Neural cell (in vitro differentiated cells): ENCODE results near the gene LTBP4. TPM values are rescaled to one million over a fixed set of nuclear protein-coding genes. Genes with fewer than 3 reads are reported as not detected.

ENCODE experiments used
- H2AFZ ChIP-seq: fragments of 200-600, 300-800 bp; sonication (generic), shearing (Covaris generic); 2 replicates; pipeline ENCODE4 v1.6.0; 2014; ENCODE audit warnings: low read depth, mild to moderate bottlenecking, antibody characterized with exemption, low read length, moderate library complexity
- H3F3A ChIP-seq: fragments of 200-600 bp; shearing (Covaris generic); 2 replicates; pipeline ENCODE4 v1.6.1; 2016; ENCODE audit warnings: mild to moderate bottlenecking, moderate library complexity, mixed read lengths, antibody characterized with exemption, low read length; ENCODE audit not compliant: insufficient read depth, poor library complexity, severe bottlenecking
- H3K27ac ChIP-seq: fragments of 200-600, 300-800 bp; sonication (generic), shearing (Covaris generic); 2 replicates; pipeline ENCODE4 v1.5.1; 2014; ENCODE audit warnings: mild to moderate bottlenecking, low read length, moderate library complexity
- H3K27me3 ChIP-seq: fragments of 300-800, 200-600 bp; sonication (generic), shearing (Covaris generic); 2 replicates; pipeline ENCODE4 v1.6.0; 2014; ENCODE audit warnings: mild to moderate bottlenecking, low read depth, low read length, moderate library complexity; ENCODE audit not compliant: insufficient read depth
- H3K36me3 ChIP-seq: fragments of 300-800, 200-600 bp; sonication (generic), shearing (Covaris generic); 2 replicates; pipeline ENCODE4 v1.5.1; 2014; ENCODE audit warnings: mild to moderate bottlenecking, antibody characterized with exemption, low read length, moderate library complexity; ENCODE audit not compliant: insufficient read depth
- H3K4me2 ChIP-seq: fragments of 300-800, 200-600 bp; sonication (generic), shearing (Covaris generic); 2 replicates; pipeline ENCODE4 v1.6.0; 2014; ENCODE audit warnings: mild to moderate bottlenecking, low read length
- H3K4me3 ChIP-seq: fragments of 300-800, 200-600 bp; sonication (generic), shearing (Covaris generic); 2 replicates; pipeline ENCODE4 v1.5.1; 2014; ENCODE audit warnings: mild to moderate bottlenecking, low read length, moderate library complexity
- H3K79me2 ChIP-seq: fragments of 200-600 bp; shearing (Covaris generic); replicated peaks from 2 replicates; pipeline ENCODE4 v1.6.0; 2014; ENCODE audit warnings: mild to moderate bottlenecking, low read length, moderate library complexity; ENCODE audit not compliant: insufficient read depth
- H3K9ac ChIP-seq: fragments of 300-800, 200-600 bp; sonication (generic), shearing (Covaris generic); 2 replicates; pipeline ENCODE4 v1.6.1; 2016; ENCODE audit warnings: mild to moderate bottlenecking, low read length, mixed read lengths
- H3K9me2 ChIP-seq: fragments of 200-600 bp; shearing (Covaris generic); 2 replicates; pipeline ENCODE4 v1.6.1; 2016; ENCODE audit warnings: mild to moderate bottlenecking, low read length, mixed read lengths; ENCODE audit not compliant: insufficient read depth
- H3K9me3 ChIP-seq: fragments of 200-600, 300-800 bp; sonication (generic), shearing (Covaris generic); 2 replicates; pipeline ENCODE4 v1.6.1; 2016; ENCODE audit warnings: mild to moderate bottlenecking, mixed run types, low read length, moderate library complexity, mixed read lengths
- H4K20me1 ChIP-seq: fragments of 200-600 bp; shearing (Covaris generic); 2 replicates; pipeline ENCODE4 v1.6.1; 2016; ENCODE audit warnings: mild to moderate bottlenecking, mixed run types; ENCODE audit not compliant: insufficient read depth
- CTCF ChIP-seq: fragments of 450-650 bp; IDR thresholded peaks from 2 replicates; pipeline ENCODE4 v1.5.1; 2014; ENCODE audit warnings: antibody characterized with exemption, mild to moderate bottlenecking, moderate library complexity; ENCODE audit not compliant: poor library complexity, severe bottlenecking
- EP300 ChIP-seq: fragments of 450-650 bp; conservative IDR thresholded peaks from 2 replicates; pipeline ENCODE4 v1.6.1; 2014; ENCODE audit warnings: antibody characterized with exemption, mild to moderate bottlenecking, moderate library complexity; ENCODE audit not compliant: poor library complexity, severe bottlenecking
- EZH2 ChIP-seq: fragments of 200-600, 300-800 bp; shearing (Covaris generic), sonication (generic); IDR thresholded peaks from 2 replicates; pipeline ENCODE4 v1.6.1; 2014; ENCODE audit warnings: antibody characterized with exemption, low read length, borderline replicate concordance, mild to moderate bottlenecking; ENCODE audit not compliant: insufficient read depth, poor library complexity, severe bottlenecking
- MXI1 ChIP-seq: fragments of 450-650 bp; conservative IDR thresholded peaks from 2 replicates; pipeline ENCODE4 v1.6.1; 2014; ENCODE audit warnings: antibody characterized with exemption, mild to moderate bottlenecking; ENCODE audit not compliant: poor library complexity, severe bottlenecking
- POLR2AphosphoS5 ChIP-seq: IDR thresholded peaks from 2 replicates; pipeline ENCODE4 v1.6.1; 2012
- RAD21 ChIP-seq: fragments of 450-650 bp; conservative IDR thresholded peaks from 2 replicates; pipeline ENCODE4 v1.6.1; 2014; ENCODE audit warnings: antibody characterized with exemption, mild to moderate bottlenecking, moderate library complexity
- SMC3 ChIP-seq: fragments of 450-650 bp; conservative IDR thresholded peaks from 2 replicates; pipeline ENCODE4 v1.6.1; 2014; ENCODE audit warnings: antibody characterized with exemption, mild to moderate bottlenecking, moderate library complexity; ENCODE audit not compliant: poor library complexity
- TAF1 ChIP-seq: IDR thresholded peaks from 2 replicates; pipeline ENCODE4 v1.6.1; 2012; ENCODE audit warnings: low read depth
- polyA plus RNA-seq: library from polyadenylated mRNA; depleted of rRNA; stranded (reverse); fragments of >200 nt; gene quantifications from 2 replicates; pipeline ENCODE4 v1.2.3, GENCODE V29; 2014
- TF ChIP-seq, protein P1 (sequence below): IDR thresholded peaks from 2 replicates; pipeline ENCODE4 v1.6.1; 2012; ENCODE audit warnings: borderline replicate concordance

LTBP4 gene
- polyA plus RNA-seq, 1 donor from 2014 or later, result 55.6 TPM

DNA sequence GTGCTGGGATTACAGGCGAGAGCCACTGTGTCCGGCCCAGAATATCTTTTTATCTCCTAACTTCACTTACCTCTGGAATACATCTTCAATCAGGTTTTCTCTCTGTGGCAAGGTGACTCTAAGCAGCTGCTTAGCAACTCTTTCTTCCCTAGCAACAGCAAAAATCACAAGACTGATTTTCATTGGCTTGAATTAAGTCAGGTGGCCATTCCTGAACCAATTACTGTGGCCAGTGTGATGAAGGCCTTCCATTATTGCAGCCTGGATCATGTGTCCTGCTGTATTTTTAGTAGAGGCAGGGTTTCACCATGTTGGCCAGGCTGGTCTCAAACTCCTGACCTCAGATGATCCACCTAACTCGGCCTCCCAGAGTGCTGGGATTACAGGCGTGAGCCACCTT, 9.0 kb upstream of the LTBP4 start:
- H3K36me3 ChIP-seq, result no peaks in the 10 kb centered on the region
- peak overlapping the region; percentile 85 for H3K27ac ChIP-seq
- peak overlapping the region; percentile 68 for H3K4me3 ChIP-seq
- H3K9ac ChIP-seq, result peak overlapping the region; percentile 43
- peaks cover 4% of the 10 kb centered on the region for H3K27me3 ChIP-seq
- peak overlapping the region; percentile 51 for H2AFZ ChIP-seq
- H3K79me2 ChIP-seq, result no peaks in the 10 kb centered on the region
- no peak overlapping the region for H3K4me2 ChIP-seq
- H4K20me1 ChIP-seq, result no peaks in the 10 kb centered on the region
- TF ChIP-seq RAD21, result no peak
- TF ChIP-seq EP300, result peak; percentile 22
- TF ChIP-seq TAF1, result no peak
- TF ChIP-seq POLR2AphosphoS5, result peak; percentile 36
- TF ChIP-seq MXI1, result peak; percentile 17
- TF ChIP-seq SMC3, result no peak
- no peaks in the 10 kb centered on the region for H3F3A ChIP-seq
- H3K9me3 ChIP-seq, result no peaks in the 10 kb centered on the region
- H3K9me2 ChIP-seq, result no peaks in the 10 kb centered on the region

- no peaks in the 10 kb centered on the region for H3K9me2 ChIP-seq
- H4K20me1 ChIP-seq, result no peaks in the 10 kb centered on the region
- H3K36me3 ChIP-seq, result no peaks in the 10 kb centered on the region
- peak overlapping the region; percentile 58 for H3K27ac ChIP-seq
- H2AFZ ChIP-seq, result no peak overlapping the region
- TF ChIP-seq RAD21, result no peak
- TF ChIP-seq MXI1, result no peak
- no peak for TF ChIP-seq SMC3
- peak; percentile 36 for TF ChIP-seq EP300
- TF ChIP-seq TAF1, result no peak
- no peak for TF ChIP-seq POLR2AphosphoS5
- peak; percentile 15 for TF ChIP-seq CTCF
- TF ChIP-seq EZH2, result no peak
- TF ChIP-seq, protein P1, sequence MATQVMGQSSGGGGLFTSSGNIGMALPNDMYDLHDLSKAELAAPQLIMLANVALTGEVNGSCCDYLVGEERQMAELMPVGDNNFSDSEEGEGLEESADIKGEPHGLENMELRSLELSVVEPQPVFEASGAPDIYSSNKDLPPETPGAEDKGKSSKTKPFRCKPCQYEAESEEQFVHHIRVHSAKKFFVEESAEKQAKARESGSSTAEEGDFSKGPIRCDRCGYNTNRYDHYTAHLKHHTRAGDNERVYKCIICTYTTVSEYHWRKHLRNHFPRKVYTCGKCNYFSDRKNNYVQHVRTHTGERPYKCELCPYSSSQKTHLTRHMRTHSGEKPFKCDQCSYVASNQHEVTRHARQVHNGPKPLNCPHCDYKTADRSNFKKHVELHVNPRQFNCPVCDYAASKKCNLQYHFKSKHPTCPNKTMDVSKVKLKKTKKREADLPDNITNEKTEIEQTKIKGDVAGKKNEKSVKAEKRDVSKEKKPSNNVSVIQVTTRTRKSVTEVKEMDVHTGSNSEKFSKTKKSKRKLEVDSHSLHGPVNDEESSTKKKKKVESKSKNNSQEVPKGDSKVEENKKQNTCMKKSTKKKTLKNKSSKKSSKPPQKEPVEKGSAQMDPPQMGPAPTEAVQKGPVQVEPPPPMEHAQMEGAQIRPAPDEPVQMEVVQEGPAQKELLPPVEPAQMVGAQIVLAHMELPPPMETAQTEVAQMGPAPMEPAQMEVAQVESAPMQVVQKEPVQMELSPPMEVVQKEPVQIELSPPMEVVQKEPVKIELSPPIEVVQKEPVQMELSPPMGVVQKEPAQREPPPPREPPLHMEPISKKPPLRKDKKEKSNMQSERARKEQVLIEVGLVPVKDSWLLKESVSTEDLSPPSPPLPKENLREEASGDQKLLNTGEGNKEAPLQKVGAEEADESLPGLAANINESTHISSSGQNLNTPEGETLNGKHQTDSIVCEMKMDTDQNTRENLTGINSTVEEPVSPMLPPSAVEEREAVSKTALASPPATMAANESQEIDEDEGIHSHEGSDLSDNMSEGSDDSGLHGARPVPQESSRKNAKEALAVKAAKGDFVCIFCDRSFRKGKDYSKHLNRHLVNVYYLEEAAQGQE, result no peak
- peak overlapping the region; percentile 60 for H3K9ac ChIP-seq
- H3K4me3 ChIP-seq, result peak overlapping the region; percentile 68
- peak overlapping the region; percentile 67 for H3K4me2 ChIP-seq
- H3K27me3 ChIP-seq, result peaks cover 14% of the 10 kb centered on the region
- no peaks in the 10 kb centered on the region for H3K79me2 ChIP-seq
- no peaks in the 10 kb centered on the region for H3F3A ChIP-seq
- H3K9me3 ChIP-seq, result no peaks in the 10 kb centered on the region
Observed at GRCh38 chr19:40594255-40594654, 6.9 kb upstream of the LTBP4 start.
